Esophagus muscularis mucosa (tissue), 4 donors: ENCODE data around the gene MYADML2. TPM values are rescaled to one million over a fixed set of nuclear protein-coding genes. Genes with fewer than 3 reads are reported as not detected.

ENCODE experiments used
- DNase-seq: peaks from one replicate; pipeline ENCODE4 v3.0.0-alpha.2; 2017; ENCODE audit errors: extremely low spot score
- H3K27ac ChIP-seq, 4 donors: fragments of 200-600 bp; sonication (generic); replicated peaks in 1 of 4; 1 replicate in 3 of 4; 2 replicates in 1 of 4; pipeline ENCODE4 v1.5.1; 2016 to 2019; ENCODE audit warnings: mild to moderate bottlenecking in 1 of 4
- H3K27me3 ChIP-seq, 4 donors: fragments of 200-600 bp; sonication (generic); one replicate each; pipeline versions ENCODE4 v1.5.1 to v1.6.0; 2016 to 2019
- H3K36me3 ChIP-seq, 4 donors: fragments of 200-600 bp; sonication (generic); one replicate each; pipeline ENCODE4 v1.5.1; 2016 to 2019
- H3K4me1 ChIP-seq, 4 donors: fragments of 200-600 bp; sonication (generic); one replicate each; pipeline ENCODE4 v1.5.1; 2016 to 2019
- H3K4me3 ChIP-seq, 4 donors: fragments of 200-600 bp; sonication (generic); 1 replicate in 2 of 4; 2 replicates in 2 of 4; pipeline ENCODE4 v1.5.1; 2016 to 2019; ENCODE audit warnings: mild to moderate bottlenecking in 4 of 4, moderate library complexity in 1 of 4
- H3K9me3 ChIP-seq, 4 donors: fragments of 200-600 bp; sonication (generic); 1 replicate in 3 of 4; 2 replicates in 1 of 4; pipeline ENCODE4 v1.5.1; 2016 to 2019
- CTCF ChIP-seq, 3 experiments: fragments of 200-600 bp in 2 of 3; fragments of 450-650 bp in 1 of 3; sonication (generic) in 2 of 3; IDR thresholded peaks; one replicate each; pipeline ENCODE4 v1.5.1; 2017 to 2019; ENCODE audit warnings: antibody characterized with exemption in 3 of 3, mild to moderate bottlenecking in 2 of 3, moderate library complexity in 1 of 3
- EP300 ChIP-seq: sonication (generic); formaldehyde crosslinking; IDR thresholded peaks from one replicate; pipeline ENCODE4 v1.6.1; 2017; ENCODE audit warnings: antibody characterized with exemption
- POLR2A ChIP-seq: fragments of 450-650 bp; IDR thresholded peaks from one replicate; pipeline ENCODE4 v1.6.1; 2017; ENCODE audit warnings: antibody characterized with exemption, moderate library complexity, mild to moderate bottlenecking, low read depth
- POLR2AphosphoS5 ChIP-seq, 2 donors: sonication (generic); formaldehyde crosslinking; IDR thresholded peaks; one replicate each; pipeline ENCODE4 v1.6.1; 2017; ENCODE audit warnings: antibody characterized with exemption in 2 of 2
- WGBS: methylation state at CpG from one replicate; pipeline ENCODE4 v1.1.5; 2018; 5-methylcytosine and 5-hydroxymethylcytosine counted together
- intact Hi-C: fragments of 100-400 bp; cut with DNase I; formaldehyde crosslinking; loops from one replicate; pipeline ENCODE4 v1.15.1; 2023
- total RNA-seq, 4 donors: library from RNA; depleted of rRNA; stranded (reverse); fragments of >200 nt; gene quantifications; one replicate each; pipeline versions ENCODE4 v1.1.0 to v1.2.1, GENCODE V29; 2016

MYADML2 gene
- total RNA-seq, 4 donors from 2014 or later = not detected

- Histone ChIP-seq H3K36me3 (peaks cover 24 to 75% (median 47%) of the 10 kb centered on the region in 4 donors), H3K4me3 (no peak overlapping the region), H3K27ac (no peak overlapping the region), H3K4me1 (peaks cover 7 to 16% (median 15%) of the 10 kb centered on the region in 4 donors), H3K27me3 (no peaks in the 10 kb centered on the region), H3K9me3 (no peaks in the 10 kb centered on the region)
- DNase-seq = no peak
- 89% methylated on average over 25 of the region's 26 CpGs for WGBS
- intact Hi-C loops = no loop called here
- TF ChIP-seq CTCF (IDR thresholded peaks at IDR 0.05) (no peak), EP300 (no peak), POLR2A (no peak)
Measured at GRCh38 chr17:81987161-81987770, 40.2 kb upstream of the MYADML2 start.

- 95% methylated on average over 26 of the region's 26 CpGs for WGBS
- no peak for TF ChIP-seq POLR2AphosphoS5 (IDR thresholded peaks at IDR 0.05)
- no peak for TF ChIP-seq EP300
- no peak for TF ChIP-seq CTCF (IDR thresholded peaks at IDR 0.05)
- no peak for TF ChIP-seq POLR2A
- H3K36me3 ChIP-seq = peaks cover 24 to 77% (median 49%) of the 10 kb centered on the region in 4 donors
- no peak overlapping the region for H3K4me3 ChIP-seq
- H3K27ac ChIP-seq = no peak overlapping the region
- no peak for DNase-seq
- intact Hi-C loops = no loop called here
- no peaks in the 10 kb centered on the region for H3K9me3 ChIP-seq
- H3K27me3 ChIP-seq = no peaks in the 10 kb centered on the region
- peaks cover 6 to 9% (median 8%) of the 10 kb centered on the region in 4 donors for H3K4me1 ChIP-seq
Measured at GRCh38 chr17:81986606-81987005, 39.6 kb upstream of the MYADML2 start.

- intact Hi-C loops = no loop called here
- 85% methylated on average over 19 of the region's 21 CpGs for WGBS
- Histone ChIP-seq H3K27ac (no peak overlapping the region), H3K27me3 (no peaks in the 10 kb centered on the region), H3K9me3 (no peaks in the 10 kb centered on the region), H3K4me1 (no peaks in the 10 kb centered on the region), H3K36me3 (peaks cover 24 to 80% (median 53%) of the 10 kb centered on the region in 4 donors), H3K4me3 (no peak overlapping the region)
- TF ChIP-seq EP300 (no peak), POLR2A (no peak), CTCF (IDR thresholded peaks at IDR 0.05) (no peak), POLR2AphosphoS5 (IDR thresholded peaks at IDR 0.05) (no peak)
- no peak for DNase-seq
Measured at GRCh38 chr17:81984773-81985410, 37.9 kb upstream of the MYADML2 start.

- Histone ChIP-seq H3K27ac (no peak overlapping the region), H3K4me3 (no peak overlapping the region), H3K4me1 (peaks cover under 1 to 5% (median 3%) of the 10 kb centered on the region in 4 donors), H3K36me3 (peaks cover 24 to 79% (median 59%) of the 10 kb centered on the region in 4 donors), H3K27me3 (no peaks in the 10 kb centered on the region), H3K9me3 (no peaks in the 10 kb centered on the region)
- intact Hi-C loops = no loop called here
- no peak for DNase-seq
- TF ChIP-seq POLR2AphosphoS5 (IDR thresholded peaks at IDR 0.05) = no peak
- no peak for TF ChIP-seq CTCF (IDR thresholded peaks at IDR 0.05)
- no peak for TF ChIP-seq EP300
- no peak for TF ChIP-seq POLR2A
- WGBS = 95% methylated on average over 21 of the region's 26 CpGs
Measured at GRCh38 chr17:81983639-81984373, 36.8 kb upstream of the MYADML2 start.
